ENCODE results near the gene RCE1. TPM values are rescaled to one million over a fixed set of nuclear protein-coding genes. Genes with fewer than 3 reads are reported as not detected.

The RCE1 gene
- total RNA-seq, 1 experiment from 2014 or later, result 43.7 TPM

- no peaks in the 10 kb centered on the region for H3K36me3 ChIP-seq (ENCODE audit: control insufficient read depth, insufficient read depth, low read length)
- BruUV-seq (replicated peaks), result no TSS peak
- intact Hi-C loops (cut with micrococcal nuclease; ENCODE audit: unreplicated experiment) (no loop called here), in situ Hi-C loops (cut with HindIII; ENCODE audit: low pct_unique_long_range_greater_than_20kb, low sequenced_read_pairs) (no loop called here)
- ATAC-seq, result no peak
- H3K4me3 ChIP-seq (ENCODE audit: low read depth in 2 of 2, low read length in 2 of 2), result no peak overlapping the region
- ChIA-PET CTCF (interaction anchor here (1.4 kb wide), 1 partner anchor 111 kb away, joined by 4 read pairs; no protein-coding TSS in a partner anchor), POLR2A (no interaction called here)
- H3K27me3 ChIP-seq (ENCODE audit: control insufficient read depth, insufficient read depth, low read length), result no peaks in the 10 kb centered on the region
- H3K27ac ChIP-seq (ENCODE audit: low read length), result no peak overlapping the region
- no peak for DNase-seq (ENCODE audit: low read depth, low spot score)
- no peaks in the 10 kb centered on the region for H3K9me3 ChIP-seq (ENCODE audit: control insufficient read depth, insufficient read depth, low read depth, low read length)
- TF ChIP-seq SIN3A (IDR thresholded peaks at IDR 0.05; ENCODE audit: borderline replicate concordance, insufficient read depth, low read depth, low read length), result no peak
- H3K4me1 ChIP-seq (ENCODE audit: control insufficient read depth, insufficient read depth, low read length), result peaks cover 12% of the 10 kb centered on the region
Measured at GRCh38 chr11:66864172-66864901, 21.1 kb downstream of the RCE1 start.

GRCh38 chr11:66864924-66865697 lies 21.9 kb downstream of the RCE1 start:
- ChIA-PET POLR2A (no interaction called here), CTCF (interaction anchor here (0.6 to 1.4 kb wide), 2 partner anchors 111 to 117 kb away, joined by 4 to 6 read pairs; no protein-coding TSS in a partner anchor)
- DNase-seq (ENCODE audit: low read depth, low spot score) (no peak), ATAC-seq (0 out of 2 replicates have a peak, but pooled peaks have one; percentile 12)
- no peak; the same call in 1 of the 2 replicates for TF ChIP-seq CTCF (IDR thresholded peaks at IDR 0.05)
- no peak for TF ChIP-seq TCF7L2 (IDR thresholded peaks at IDR 0.05; ENCODE audit: low read depth, low read length)
- Histone ChIP-seq H3K9me3 (ENCODE audit: control insufficient read depth, insufficient read depth, low read depth, low read length) (no peaks in the 10 kb centered on the region), H3K4me1 (ENCODE audit: control insufficient read depth, insufficient read depth, low read length) (peaks cover 8% of the 10 kb centered on the region), H3K27me3 (ENCODE audit: control insufficient read depth, insufficient read depth, low read length) (no peaks in the 10 kb centered on the region), H3K27ac (ENCODE audit: low read length) (no peak overlapping the region), H3K4me3 (ENCODE audit: low read depth in 2 of 2, low read length in 2 of 2) (no peak overlapping the region), H3K36me3 (ENCODE audit: control insufficient read depth, insufficient read depth, low read length) (no peaks in the 10 kb centered on the region)
- intact Hi-C loops (cut with micrococcal nuclease; ENCODE audit: unreplicated experiment), result no loop called here
- in situ Hi-C loops (cut with HindIII; ENCODE audit: low pct_unique_long_range_greater_than_20kb, low sequenced_read_pairs), result no loop called here
- no TSS peak for BruUV-seq (replicated peaks)

GRCh38 chr11:66866007-66866406 lies 22.8 kb downstream of the RCE1 start:
- no peak for ATAC-seq
- POLR2A ChIA-PET, result no interaction called here
- peaks cover 8% of the 10 kb centered on the region for H3K4me1 ChIP-seq (ENCODE audit: control insufficient read depth, insufficient read depth, low read length)
- TF ChIP-seq POLR2AphosphoS5 (IDR thresholded peaks at IDR 0.05; ENCODE audit: low read depth, low read length) (no peak), CTCF (IDR thresholded peaks at IDR 0.05) (no peak), SIN3A (IDR thresholded peaks at IDR 0.05; ENCODE audit: borderline replicate concordance, insufficient read depth, low read depth, low read length) (no peak), REST (IDR thresholded peaks at IDR 0.05; ENCODE audit: insufficient read depth in 1 of 2, low read depth in 2 of 2, low read length in 1 of 2) (no peak), TCF7L2 (IDR thresholded peaks at IDR 0.05; ENCODE audit: low read depth, low read length) (no peak)
- H3K4me3 ChIP-seq (ENCODE audit: low read depth in 2 of 2, low read length in 2 of 2), result no peak overlapping the region
- CTCF ChIA-PET, result interaction anchor here (0.5 to 1.4 kb wide), 2 partner anchors 110 to 236 kb away, joined by 4 read pairs; no protein-coding TSS in a partner anchor
- no peaks in the 10 kb centered on the region for H3K9me3 ChIP-seq (ENCODE audit: control insufficient read depth, insufficient read depth, low read depth, low read length)
- H3K36me3 ChIP-seq (ENCODE audit: control insufficient read depth, insufficient read depth, low read length), result no peaks in the 10 kb centered on the region
- in situ Hi-C loops (cut with HindIII; ENCODE audit: low pct_unique_long_range_greater_than_20kb, low sequenced_read_pairs) (no loop called here), intact Hi-C loops (cut with micrococcal nuclease; ENCODE audit: unreplicated experiment) (no loop called here)
- BruUV-seq (replicated peaks), result no TSS peak
- no peak for DNase-seq (ENCODE audit: low read depth, low spot score)
- no peaks in the 10 kb centered on the region for H3K27me3 ChIP-seq (ENCODE audit: control insufficient read depth, insufficient read depth, low read length)
- H3K27ac ChIP-seq (ENCODE audit: low read length), result no peak overlapping the region

All from Panc1 (cell line).